A549 (cell line): ENCODE measurements around the gene EBP.

Source experiments
- BHLHE40 ChIP-seq: IDR thresholded peaks from 2 replicates; pipeline ENCODE4 v1.6.1; 2012; ENCODE audit warnings: low read depth, low read length, inconsistent platforms
- CEBPB ChIP-seq, 2 experiments: fragments of >200 bp in 1 of 2; sonication (Bioruptor Twin) in 1 of 2; formaldehyde crosslinking in 1 of 2; IDR thresholded peaks; 2 replicates each; pipeline ENCODE4 v1.6.1; 2012 to 2016
- CHD2 ChIP-seq: fragments of 150-350 bp; IDR thresholded peaks from 2 replicates; pipeline ENCODE4 v1.6.1; 2014; ENCODE audit warnings: low read length; ENCODE audit not compliant: partially characterized antibody
- CTCF ChIP-seq: fragments of >200 bp; sonication (Bioruptor Twin); formaldehyde crosslinking; IDR thresholded peaks from 3 replicates; pipeline ENCODE4 v1.5.1; 2016
- E2F6 ChIP-seq: IDR thresholded peaks from 2 replicates; pipeline ENCODE4 v1.6.1; 2012; ENCODE audit warnings: low read depth, borderline replicate concordance
- GATA3 ChIP-seq: IDR thresholded peaks from 2 replicates; pipeline ENCODE4 v1.6.1; 2012; ENCODE audit warnings: borderline replicate concordance
- HOXB13 ChIP-seq: fragments of 250-450 bp; sonication (Bioruptor Pico); IDR thresholded peaks from 2 replicates; pipeline ENCODE4 v1.5.0; 2020; ENCODE audit warnings: low read depth, mild to moderate bottlenecking, moderate library complexity
- NR3C1 ChIP-seq: fragments of >200 bp; sonication (Bioruptor Twin); formaldehyde crosslinking; IDR thresholded peaks from 3 replicates; pipeline ENCODE4 v1.6.1; 2017
- POLR2A ChIP-seq: IDR thresholded peaks from 2 replicates; pipeline ENCODE4 v1.6.1; 2012; ENCODE audit warnings: mild to moderate bottlenecking, low read length
- SREBF2 ChIP-seq: fragments of 450-650 bp; IDR thresholded peaks from 2 replicates; pipeline ENCODE4 v1.6.1; 2014; ENCODE audit warnings: mild to moderate bottlenecking, moderate library complexity
- USF2 ChIP-seq: fragments of 450-650 bp; IDR thresholded peaks from 2 replicates; pipeline ENCODE4 v1.6.1; 2014; ENCODE audit warnings: antibody characterized with exemption

GRCh38 chrX:48498374-48498809 is 23.2 kb upstream of the EBP start:
- TF ChIP-seq CTCF (no peak), HOXB13 (CRISPR knock-in tag) (no peak), SREBF2 (no peak), USF2 (no peak), E2F6 (no peak), CEBPB (IDR thresholded peaks at IDR 0.05) (no peak), NR3C1 (no peak), BHLHE40 (no peak), GATA3 (no peak), CHD2 (no peak), POLR2A (no peak)
